Hematopoietic multipotent progenitor cell treated with erythropoietin and hydrocortisone succinate and interleukin-3 and kit ligand, for 15 days (in vitro differentiated cells): ENCODE data around the gene CLTA.

Experiments
- DNase-seq: peaks from one replicate; pipeline ENCODE4 v3.0.0-alpha.2; 2015; ENCODE audit warnings: low spot score

Gene CLTA

GRCh38 chr9:36190388-36191289 lies at the start of gene CLTA:
CLTA (plus strand) TSS chr9:36190921; CDS start chr9:36191057, 136 bp downstream.
- DNase-seq = peak; percentile 98

GRCh38 chr9:36141288-36141687 lies 49.4 kb upstream of the CLTA start:
- DNase-seq = no peak

- DNase-seq = no peak
Measured at GRCh38 chr9:36141761-36142160, 49.0 kb upstream of the CLTA start.

GRCh38 chr9:36142510-36143244 lies 48.0 kb upstream of the CLTA start:
- DNase-seq = peak; percentile 81

- DNase-seq = no peak
Measured at GRCh38 chr9:36143245-36143641, 47.5 kb upstream of the CLTA start.

GRCh38 chr9:36144309-36145232 lies 46.1 kb upstream of the CLTA start:
- no peak for DNase-seq

- no peak for DNase-seq
Measured at GRCh38 chr9:36145970-36146369, 44.8 kb upstream of the CLTA start.

GRCh38 chr9:36146651-36147050 lies 44.1 kb upstream of the CLTA start:
- DNase-seq = no peak

GRCh38 chr9:36147441-36148175 lies 43.1 kb upstream of the CLTA start:
- no peak for DNase-seq

- peak; percentile 71 for DNase-seq
Measured at GRCh38 chr9:36148311-36149051, 42.2 kb upstream of the CLTA start.

- no peak for DNase-seq
Measured at GRCh38 chr9:36149197-36149596, 41.5 kb upstream of the CLTA start.

GRCh38 chr9:36150574-36151315 lies 40.0 kb upstream of the CLTA start:
- DNase-seq = no peak

- DNase-seq = no peak
Measured at GRCh38 chr9:36151316-36152210, 39.2 kb upstream of the CLTA start.

GRCh38 chr9:36152741-36153438 lies 37.8 kb upstream of the CLTA start:
- DNase-seq = no peak

- DNase-seq = no peak
Measured at GRCh38 chr9:36153746-36154145, 37.0 kb upstream of the CLTA start.

- no peak for DNase-seq
Measured at GRCh38 chr9:36154331-36154952, 36.3 kb upstream of the CLTA start.

GRCh38 chr9:36156116-36156515 lies 34.6 kb upstream of the CLTA start:
- no peak for DNase-seq

- DNase-seq = no peak
Measured at GRCh38 chr9:36158122-36158521, 32.6 kb upstream of the CLTA start.
